NCI-H2081 treated with DMSO at 0.1 percent for 48 hours (cell line): ENCODE data around the gene PHF23.

Experiments used
- DNase-seq: peaks from one replicate; lab custom pipeline; 2025; lab: John Stamatoyannopoulos, UW

The PHF23 gene

DNA sequence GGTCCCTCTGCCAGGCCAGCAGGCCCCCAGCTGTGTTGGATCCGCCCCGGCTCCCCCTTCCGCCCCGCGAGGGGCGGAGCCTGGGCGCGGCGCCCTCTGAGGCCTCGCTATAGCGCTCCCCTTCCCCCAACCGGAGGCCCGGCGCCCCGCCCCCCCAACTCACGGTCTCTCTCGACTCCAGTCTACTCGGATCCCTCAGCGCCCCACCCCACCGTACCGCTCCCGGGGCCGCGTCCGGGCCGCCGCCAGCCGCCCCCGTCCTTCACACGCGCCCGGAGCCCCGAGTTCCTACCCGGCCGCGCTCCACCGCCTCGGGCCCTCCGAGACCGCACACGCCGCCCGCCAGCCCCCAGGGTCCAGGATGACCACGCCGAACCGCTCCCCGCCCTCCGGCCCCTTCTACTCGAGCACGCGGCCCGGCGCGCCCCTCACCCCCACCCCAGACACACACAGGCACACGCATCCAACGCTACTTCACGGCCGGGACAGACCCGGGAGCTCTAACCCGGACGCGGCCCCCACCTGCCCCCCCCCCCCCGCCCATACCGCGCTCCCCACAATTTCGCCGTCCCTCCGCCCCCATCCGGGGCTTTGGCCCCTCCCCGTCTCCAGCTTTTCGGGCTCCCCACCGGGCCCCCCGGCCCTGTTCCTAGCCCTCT is 1.4 kb downstream of the PHF23 start:
- no peak for DNase-seq

DNA sequence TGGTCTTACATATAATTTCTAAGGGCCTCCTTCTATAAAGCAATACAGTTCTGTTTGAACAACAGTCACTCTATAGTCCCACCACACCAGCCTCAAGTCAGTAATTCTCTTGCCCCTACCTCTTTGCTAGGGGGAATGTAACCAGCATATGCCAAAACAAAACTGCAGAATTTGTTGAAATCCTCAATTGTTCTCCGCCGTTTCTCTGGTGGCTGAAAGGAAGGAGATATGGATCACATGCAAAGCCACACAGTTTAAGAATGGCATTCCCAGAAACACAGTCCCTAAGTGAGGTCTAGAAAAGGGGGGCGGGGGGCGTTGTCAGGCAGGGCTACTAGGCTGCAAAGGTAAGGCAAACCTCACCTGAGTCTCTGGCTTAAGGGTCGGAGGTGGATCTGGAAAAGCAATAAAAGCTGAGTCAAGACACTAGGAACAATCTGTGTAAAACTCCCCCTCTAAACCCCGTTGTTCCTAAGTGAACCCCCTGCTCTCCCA is 1.9 kb downstream of the PHF23 start:
- no peak for DNase-seq

GRCh38 chr17:7236808-7237207 is 2.4 kb downstream of the PHF23 start:
- no peak for DNase-seq

DNA sequence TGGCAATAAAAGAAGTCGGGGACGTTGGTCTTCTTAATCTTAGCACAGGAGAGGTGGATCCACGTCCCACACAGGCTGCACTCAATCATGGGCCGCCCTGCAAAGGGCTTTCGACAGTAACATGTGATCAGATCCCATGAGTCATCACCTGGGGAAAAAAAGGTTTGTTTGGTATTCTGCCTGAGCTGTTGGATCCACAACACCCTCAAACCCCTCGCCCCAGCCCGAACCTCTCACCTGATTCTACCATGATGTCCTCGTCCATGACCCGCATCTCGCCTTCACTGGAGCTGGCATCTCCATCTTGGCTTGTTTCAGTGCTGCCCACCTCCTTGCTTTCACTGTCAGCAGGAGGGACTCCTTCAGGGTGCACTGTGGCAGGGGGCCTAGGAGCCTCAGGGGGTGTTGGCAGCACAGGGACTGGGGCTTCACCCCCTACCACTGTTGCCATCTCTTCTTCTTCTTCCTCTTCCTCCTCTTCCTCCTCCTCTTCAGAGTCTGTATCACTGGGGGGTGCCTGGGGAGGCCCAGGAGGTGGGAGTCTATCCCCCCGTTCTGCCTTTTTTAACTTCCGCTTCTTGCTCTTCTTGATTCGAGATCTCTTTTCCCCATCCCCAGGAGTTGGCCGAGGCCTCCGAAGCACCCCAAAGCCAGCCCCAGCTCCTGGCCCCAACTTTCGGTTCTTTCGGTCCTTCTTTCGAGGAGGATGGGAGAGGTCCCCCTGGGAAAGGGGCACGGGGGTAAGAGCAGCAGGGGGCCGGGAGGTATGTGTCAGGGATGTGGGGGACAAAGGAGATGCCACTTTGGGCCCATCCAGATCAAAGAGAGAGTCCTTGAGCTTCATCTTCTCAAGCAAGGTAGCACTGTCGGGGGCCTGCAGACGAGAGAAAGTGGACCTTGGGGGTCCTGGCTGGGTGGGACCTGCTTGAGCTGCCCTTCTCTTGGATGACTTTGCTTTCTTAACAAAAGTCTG is 3.3 kb downstream of the PHF23 start:
- no peak for DNase-seq

DNA sequence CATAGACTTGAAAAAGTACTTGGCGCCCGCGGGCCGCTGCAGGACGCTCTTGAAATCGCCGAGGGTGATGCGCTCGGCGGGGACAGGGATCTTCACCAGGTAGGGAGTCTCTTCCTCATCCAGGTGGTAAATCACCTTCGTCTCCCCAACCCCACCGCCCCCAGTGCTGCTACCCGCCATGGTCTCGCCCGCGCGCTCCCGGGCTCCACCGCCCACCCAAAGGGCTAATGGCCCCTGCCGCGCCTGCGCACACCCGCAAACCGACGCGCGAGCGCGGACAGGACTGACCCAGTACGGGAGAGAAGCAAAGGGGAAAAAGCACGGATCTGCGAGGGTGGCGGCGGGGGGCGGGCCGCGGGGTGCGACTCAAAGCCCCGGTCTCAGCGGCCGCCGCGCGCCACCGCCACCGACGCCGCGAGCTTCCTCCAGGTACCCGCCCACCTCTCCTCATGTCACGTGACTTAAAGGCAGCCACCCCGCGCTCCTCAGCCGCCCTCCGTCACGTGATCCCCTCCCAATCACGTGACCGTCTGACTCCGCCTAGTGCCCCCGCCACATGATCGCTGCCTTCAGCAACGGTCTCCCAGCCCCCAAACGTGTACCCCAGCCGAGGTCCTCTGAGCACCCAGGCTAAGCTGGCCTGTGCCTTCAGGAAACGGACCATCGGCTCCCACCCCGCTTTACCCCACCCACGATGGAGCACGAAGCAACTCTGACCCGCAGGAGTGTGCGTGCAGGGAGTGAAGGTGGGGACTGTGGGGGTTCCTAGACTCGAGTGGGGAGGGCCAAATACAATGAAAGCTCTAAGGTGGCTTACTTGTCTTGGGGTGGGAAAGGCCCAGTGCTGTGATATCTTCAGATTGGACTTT is 4.9 kb downstream of the PHF23 start, which contains the start of gene DVL2:
Gene DVL2 (minus strand): TSS at position 435 of the 869 bp plus-strand sequence. CDS start 255 bp downstream, at position 180.
- DNase-seq: no peak

DNA sequence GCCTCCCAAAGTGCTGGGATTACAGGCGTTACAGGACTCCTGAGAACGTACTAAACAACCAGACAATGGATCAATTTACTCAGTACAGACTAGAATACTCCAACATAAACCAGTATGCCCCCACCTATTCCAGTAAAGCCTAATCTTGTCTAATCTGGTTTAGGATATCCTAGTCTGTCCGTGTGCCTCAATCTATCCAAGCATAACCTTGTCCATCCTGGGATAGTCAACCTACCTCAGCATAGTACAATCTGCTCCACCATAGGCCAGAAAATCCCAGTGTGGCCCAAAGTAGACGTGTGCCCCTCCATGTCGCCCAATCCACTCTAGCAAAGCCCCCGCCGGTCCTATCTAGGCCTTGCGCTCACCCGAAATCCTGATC is 5.6 kb downstream of the PHF23 start:
- no peak for DNase-seq

- no peak for DNase-seq
These were observed 7.1 kb downstream of the PHF23 start for GRCh38 chr17:7232114-7232513.

DNA sequence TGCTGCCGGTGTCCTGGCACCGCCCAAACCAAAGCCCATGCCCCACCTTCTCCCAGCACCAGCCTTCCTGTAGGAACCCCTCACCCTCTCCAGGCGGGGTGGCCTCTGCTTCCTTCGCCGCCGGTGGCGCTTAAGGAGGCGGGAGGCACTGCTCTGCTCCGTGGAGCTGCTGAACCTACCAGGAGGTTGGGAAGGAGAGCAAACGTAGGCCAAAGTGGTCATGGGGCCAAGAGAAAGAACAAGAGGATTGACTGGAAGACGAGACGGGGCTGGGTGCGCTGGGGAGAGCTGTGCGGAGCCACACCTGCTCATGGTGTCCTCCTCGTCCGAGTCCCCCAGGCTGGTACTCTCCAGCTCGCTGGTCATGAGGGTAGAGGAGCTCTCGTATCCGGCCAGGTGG is 9.8 kb downstream of the PHF23 start:
- DNase-seq: no peak

DNA sequence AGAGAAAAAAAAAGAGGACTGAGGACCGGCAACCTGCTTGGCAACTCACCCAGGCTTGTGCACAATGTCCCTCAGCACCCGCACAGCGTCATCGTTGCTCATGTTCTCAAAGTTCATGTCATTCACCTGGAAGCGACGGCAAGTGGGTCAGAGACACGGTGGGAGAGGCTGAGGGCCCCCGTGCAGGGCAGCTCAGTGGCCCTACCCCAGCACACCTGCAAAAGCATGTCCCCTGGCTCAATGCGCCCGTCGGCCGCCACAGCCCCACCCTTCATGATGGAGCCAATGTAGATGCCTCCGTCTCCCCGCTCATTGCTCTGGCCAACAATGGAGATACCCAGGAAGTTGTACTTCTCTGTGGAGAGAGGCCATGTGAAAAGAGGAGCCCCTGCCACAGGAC is 10.3 kb downstream of the PHF23 start:
- no peak for DNase-seq

- no peak for DNase-seq
These were observed 12.2 kb downstream of the PHF23 start for GRCh38 chr17:7226721-7227710.

DNA sequence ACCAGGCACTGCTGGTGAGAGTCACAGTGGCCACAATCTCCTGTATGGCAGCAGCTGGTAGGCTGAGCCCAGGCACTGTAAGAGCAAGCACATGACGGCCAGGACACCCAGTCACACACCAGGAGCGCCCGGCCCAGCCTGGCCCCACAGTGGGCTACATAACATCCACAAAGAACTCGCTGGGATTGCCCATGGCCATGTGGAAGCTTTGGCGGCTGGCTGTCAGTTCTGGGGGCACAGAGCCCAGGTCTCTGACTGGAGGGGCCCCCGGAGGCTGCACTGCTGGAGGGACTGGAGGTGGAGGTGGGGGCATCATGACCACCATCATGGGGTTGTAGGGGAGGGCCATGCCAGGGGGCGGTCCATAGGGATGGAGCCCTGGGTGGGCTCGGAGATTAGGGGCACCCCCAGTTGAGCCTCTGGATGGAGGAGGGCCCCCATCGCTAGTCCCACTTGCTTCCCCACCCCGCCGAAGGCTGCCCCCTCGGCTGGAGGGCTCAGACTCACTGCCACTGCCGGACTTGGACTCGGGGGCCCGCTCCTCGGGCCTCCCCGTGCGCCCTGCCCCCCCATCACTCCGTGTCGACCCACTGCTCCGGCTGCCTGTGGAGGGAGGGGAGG is 13.4 kb downstream of the PHF23 start:
- no peak for DNase-seq

GRCh38 chr17:7224661-7225111 is 14.6 kb downstream of the PHF23 start:
- DNase-seq: no peak

GRCh38 chr17:7224110-7224509 is 15.1 kb downstream of the PHF23 start:
- no peak for DNase-seq

- no peak for DNase-seq
These were observed 15.9 kb downstream of the PHF23 start for GRCh38 chr17:7223375-7223774.

DNA sequence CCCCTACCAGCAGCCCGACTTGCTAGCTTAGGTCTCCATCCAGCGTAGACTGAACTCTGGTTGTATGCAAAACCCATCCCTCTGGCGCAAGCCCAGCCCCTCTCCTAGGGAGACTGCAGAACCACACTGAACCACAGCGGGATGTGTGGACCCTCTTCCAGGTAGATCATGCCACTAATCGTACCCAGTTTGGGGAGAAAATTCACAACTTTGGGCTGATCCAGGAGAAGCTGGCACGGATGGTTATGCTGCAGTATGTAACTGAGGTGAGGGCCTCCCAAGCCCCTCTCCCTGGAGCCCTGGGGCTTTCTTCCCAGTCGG is 16.3 kb downstream of the PHF23 start:
- DNase-seq: no peak

GRCh38 chr17:7222093-7222971 is 16.9 kb downstream of the PHF23 start:
- DNase-seq: no peak

DNA sequence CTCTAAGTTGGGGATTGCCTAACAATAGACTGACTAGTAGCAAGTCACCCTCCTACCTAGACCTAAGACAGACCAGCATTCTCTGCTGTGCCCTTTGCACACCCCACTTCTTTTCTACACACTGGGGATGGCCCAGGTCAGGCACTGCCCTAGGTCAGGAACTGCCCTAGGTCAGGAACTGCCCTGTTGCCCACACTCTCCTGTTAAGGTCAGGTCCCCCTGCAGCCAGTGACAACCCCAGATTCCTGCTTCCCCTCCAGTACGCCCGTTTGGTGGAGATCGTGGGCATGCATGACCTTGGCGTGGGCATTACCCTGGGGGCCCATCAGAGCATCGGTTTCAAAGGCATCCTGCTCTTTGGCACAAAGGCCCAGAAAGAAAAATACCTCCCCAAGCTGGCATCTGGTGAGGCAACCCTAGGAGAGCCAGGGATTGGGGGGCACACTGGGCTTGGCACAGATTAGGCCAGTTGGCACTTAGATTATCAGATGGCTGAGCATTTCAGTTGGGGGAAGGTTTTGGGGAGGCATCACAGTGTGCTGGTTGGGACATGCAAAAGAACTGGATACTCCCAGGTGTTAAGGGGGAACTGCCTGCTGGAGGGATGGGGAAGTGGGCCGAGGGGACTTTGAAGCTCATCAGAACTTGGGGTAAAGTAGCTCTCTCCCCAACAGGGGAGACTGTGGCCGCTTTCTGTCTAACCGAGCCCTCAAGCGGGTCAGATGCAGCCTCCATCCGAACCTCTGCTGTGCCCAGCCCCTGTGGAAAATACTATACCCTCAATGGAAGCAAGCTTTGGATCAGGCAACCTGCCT is 17.8 kb downstream of the PHF23 start:
- no peak for DNase-seq

DNA sequence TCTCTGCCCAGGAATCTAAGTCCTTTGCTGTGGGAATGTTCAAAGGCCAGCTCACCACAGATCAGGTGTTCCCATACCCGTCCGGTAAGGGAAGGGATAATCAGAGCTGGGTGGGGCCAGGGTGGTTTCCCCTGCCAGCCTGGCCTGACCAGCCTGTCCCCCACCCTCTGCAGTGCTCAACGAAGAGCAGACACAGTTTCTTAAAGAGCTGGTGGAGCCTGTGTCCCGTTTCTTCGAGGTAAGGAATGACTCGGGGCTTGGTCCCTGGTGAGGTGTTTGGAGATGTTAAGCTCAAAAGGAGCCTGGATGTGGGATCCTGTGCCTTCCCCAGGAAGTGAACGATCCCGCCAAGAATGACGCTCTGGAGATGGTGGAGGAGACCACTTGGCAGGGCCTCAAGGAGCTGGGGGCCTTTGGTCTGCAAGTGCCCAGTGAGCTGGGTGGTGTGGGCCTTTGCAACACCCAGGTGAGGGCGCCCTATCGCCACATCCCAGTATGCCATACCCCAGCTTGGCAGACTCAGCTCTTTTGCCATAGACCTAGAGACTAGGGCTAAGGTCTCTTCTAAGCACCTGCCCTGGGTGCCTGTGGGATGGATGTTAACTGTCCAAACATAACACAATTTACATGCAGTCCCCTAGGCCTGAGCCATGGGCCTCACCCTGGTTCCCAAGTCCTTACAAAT is 18.5 kb downstream of the PHF23 start:
- no peak for DNase-seq
